ENCODE results near the gene NGB.
"Not testable (repeated sequence)": the region's sequence is repeated elsewhere in the genome, so short reads cannot be mapped to it uniquely, and the experiment has no call there.

Gene NGB

GRCh38 chr14:77296155-77296554, 25.1 kb upstream of the NGB start:
- peaks cover 33% of the 10 kb centered on the region for H3K36me3 ChIP-seq (ENCODE audit: control insufficient read depth, insufficient read depth, low read length)
- H3K9me3 ChIP-seq (ENCODE audit: control insufficient read depth, insufficient read depth, low read length), result no peaks in the 10 kb centered on the region
- H3K27ac ChIP-seq (ENCODE audit: low read depth, low read length), result no peak overlapping the region
- no peak overlapping the region for H3K9ac ChIP-seq (ENCODE audit: low read depth, low read length)
- H3K27me3 ChIP-seq (ENCODE audit: control insufficient read depth, insufficient read depth, low read length), result no peaks in the 10 kb centered on the region
- no peaks in the 10 kb centered on the region for H3K4me1 ChIP-seq (ENCODE audit: control insufficient read depth, insufficient read depth, low read length)
- H3K4me3 ChIP-seq (ENCODE audit: low read depth, low read length), result no peak overlapping the region

GRCh38 chr14:77290705-77291104, 19.7 kb upstream of the NGB start:
- no peak overlapping the region for H3K9ac ChIP-seq (ENCODE audit: low read depth, low read length)
- no peaks in the 10 kb centered on the region for H3K27me3 ChIP-seq (ENCODE audit: control insufficient read depth, insufficient read depth, low read length)
- no peak overlapping the region for H3K27ac ChIP-seq (ENCODE audit: low read depth, low read length)
- H3K9me3 ChIP-seq (ENCODE audit: control insufficient read depth, insufficient read depth, low read length), result no peaks in the 10 kb centered on the region
- no peak overlapping the region for H3K4me3 ChIP-seq (ENCODE audit: low read depth, low read length)
- no peaks in the 10 kb centered on the region for H3K4me1 ChIP-seq (ENCODE audit: control insufficient read depth, insufficient read depth, low read length)
- peaks cover 30% of the 10 kb centered on the region for H3K36me3 ChIP-seq (ENCODE audit: control insufficient read depth, insufficient read depth, low read length)

GRCh38 chr14:77286576-77286975, 15.6 kb upstream of the NGB start:
- H3K4me3 ChIP-seq (ENCODE audit: low read depth, low read length), result no peak overlapping the region
- H3K9ac ChIP-seq (ENCODE audit: low read depth, low read length), result no peak overlapping the region
- no peak overlapping the region for H3K27ac ChIP-seq (ENCODE audit: low read depth, low read length)
- H3K9me3 ChIP-seq (ENCODE audit: control insufficient read depth, insufficient read depth, low read length), result no peaks in the 10 kb centered on the region
- no peaks in the 10 kb centered on the region for H3K27me3 ChIP-seq (ENCODE audit: control insufficient read depth, insufficient read depth, low read length)
- peaks cover 52% of the 10 kb centered on the region for H3K36me3 ChIP-seq (ENCODE audit: control insufficient read depth, insufficient read depth, low read length)
- no peaks in the 10 kb centered on the region for H3K4me1 ChIP-seq (ENCODE audit: control insufficient read depth, insufficient read depth, low read length)

GRCh38 chr14:77284466-77284865, 13.5 kb upstream of the NGB start:
- Histone ChIP-seq H3K4me3 (ENCODE audit: low read depth, low read length) (no peak overlapping the region), H3K36me3 (ENCODE audit: control insufficient read depth, insufficient read depth, low read length) (peaks cover 63% of the 10 kb centered on the region), H3K4me1 (ENCODE audit: control insufficient read depth, insufficient read depth, low read length) (no peaks in the 10 kb centered on the region), H3K9me3 (ENCODE audit: control insufficient read depth, insufficient read depth, low read length) (no peaks in the 10 kb centered on the region), H3K27me3 (ENCODE audit: control insufficient read depth, insufficient read depth, low read length) (no peaks in the 10 kb centered on the region), H3K27ac (ENCODE audit: low read depth, low read length) (no peak overlapping the region), H3K9ac (ENCODE audit: low read depth, low read length) (no peak overlapping the region)

GRCh38 chr14:77284066-77284465, 13.1 kb upstream of the NGB start:
- Histone ChIP-seq H3K4me1 (ENCODE audit: control insufficient read depth, insufficient read depth, low read length) (no peaks in the 10 kb centered on the region), H3K36me3 (ENCODE audit: control insufficient read depth, insufficient read depth, low read length) (peaks cover 67% of the 10 kb centered on the region), H3K4me3 (ENCODE audit: low read depth, low read length) (no peak overlapping the region), H3K9ac (ENCODE audit: low read depth, low read length) (no peak overlapping the region), H3K27me3 (ENCODE audit: control insufficient read depth, insufficient read depth, low read length) (no peaks in the 10 kb centered on the region), H3K27ac (ENCODE audit: low read depth, low read length) (no peak overlapping the region), H3K9me3 (ENCODE audit: control insufficient read depth, insufficient read depth, low read length) (no peaks in the 10 kb centered on the region)

GRCh38 chr14:77281852-77282410, 10.9 kb upstream of the NGB start:
- Histone ChIP-seq H3K9ac (ENCODE audit: low read depth, low read length) (no peak overlapping the region), H3K9me3 (ENCODE audit: control insufficient read depth, insufficient read depth, low read length) (no peaks in the 10 kb centered on the region), H3K4me3 (ENCODE audit: low read depth, low read length) (no peak overlapping the region), H3K4me1 (ENCODE audit: control insufficient read depth, insufficient read depth, low read length) (no peaks in the 10 kb centered on the region), H3K27ac (ENCODE audit: low read depth, low read length) (no peak overlapping the region), H3K36me3 (ENCODE audit: control insufficient read depth, insufficient read depth, low read length) (peaks cover 73% of the 10 kb centered on the region), H3K27me3 (ENCODE audit: control insufficient read depth, insufficient read depth, low read length) (no peaks in the 10 kb centered on the region)

- not testable (repeated sequence) for H3K27ac ChIP-seq (ENCODE audit: low read depth, low read length); H3K4me1 ChIP-seq (ENCODE audit: control insufficient read depth, insufficient read depth, low read length); H3K27me3 ChIP-seq (ENCODE audit: control insufficient read depth, insufficient read depth, low read length); H3K9me3 ChIP-seq (ENCODE audit: control insufficient read depth, insufficient read depth, low read length); H3K4me3 ChIP-seq (ENCODE audit: low read depth, low read length); H3K9ac ChIP-seq (ENCODE audit: low read depth, low read length)
- peaks cover 63% of the 10 kb centered on the region for H3K36me3 ChIP-seq (ENCODE audit: control insufficient read depth, insufficient read depth, low read length)
Measured at GRCh38 chr14:77280921-77281320, 9.9 kb upstream of the NGB start.

- Histone ChIP-seq H3K4me3 (ENCODE audit: low read depth, low read length) (no peak overlapping the region), H3K4me1 (ENCODE audit: control insufficient read depth, insufficient read depth, low read length) (0 out of 2 replicates have a peak, but pooled peaks cover 3% of the 10 kb centered on the region), H3K36me3 (ENCODE audit: control insufficient read depth, insufficient read depth, low read length) (peaks cover 52% of the 10 kb centered on the region), H3K27me3 (ENCODE audit: control insufficient read depth, insufficient read depth, low read length) (no peaks in the 10 kb centered on the region), H3K9me3 (ENCODE audit: control insufficient read depth, insufficient read depth, low read length) (no peaks in the 10 kb centered on the region), H3K9ac (ENCODE audit: low read depth, low read length) (no peak overlapping the region), H3K27ac (ENCODE audit: low read depth, low read length) (no peak overlapping the region)
Measured at GRCh38 chr14:77279719-77280118, 8.7 kb upstream of the NGB start.

- no peak overlapping the region for H3K9ac ChIP-seq (ENCODE audit: low read depth, low read length)
- no peaks in the 10 kb centered on the region for H3K27me3 ChIP-seq (ENCODE audit: control insufficient read depth, insufficient read depth, low read length)
- no peak overlapping the region for H3K4me3 ChIP-seq (ENCODE audit: low read depth, low read length)
- no peak overlapping the region for H3K27ac ChIP-seq (ENCODE audit: low read depth, low read length)
- no peaks in the 10 kb centered on the region for H3K9me3 ChIP-seq (ENCODE audit: control insufficient read depth, insufficient read depth, low read length)
- H3K36me3 ChIP-seq (ENCODE audit: control insufficient read depth, insufficient read depth, low read length), result peaks cover 42% of the 10 kb centered on the region
- 0 out of 2 replicates have a peak, but pooled peaks cover 3% of the 10 kb centered on the region for H3K4me1 ChIP-seq (ENCODE audit: control insufficient read depth, insufficient read depth, low read length)
Measured at GRCh38 chr14:77278461-77279230, 7.6 kb upstream of the NGB start.

GRCh38 chr14:77276959-77277358, 6.0 kb upstream of the NGB start:
- Histone ChIP-seq H3K4me3 (ENCODE audit: low read depth, low read length) (no peak overlapping the region), H3K9me3 (ENCODE audit: control insufficient read depth, insufficient read depth, low read length) (no peaks in the 10 kb centered on the region), H3K4me1 (ENCODE audit: control insufficient read depth, insufficient read depth, low read length) (0 out of 2 replicates have a peak, but pooled peaks cover 3% of the 10 kb centered on the region), H3K36me3 (ENCODE audit: control insufficient read depth, insufficient read depth, low read length) (peaks cover 30% of the 10 kb centered on the region; the same call in 1 of the 2 replicates), H3K27me3 (ENCODE audit: control insufficient read depth, insufficient read depth, low read length) (peaks cover 12% of the 10 kb centered on the region), H3K9ac (ENCODE audit: low read depth, low read length) (no peak overlapping the region), H3K27ac (ENCODE audit: low read depth, low read length) (no peak overlapping the region)

GRCh38 chr14:77276295-77276935, 5.4 kb upstream of the NGB start:
- Histone ChIP-seq H3K4me1 (ENCODE audit: control insufficient read depth, insufficient read depth, low read length) (peaks cover 4% of the 10 kb centered on the region; the same call in 1 of the 2 replicates), H3K9me3 (ENCODE audit: control insufficient read depth, insufficient read depth, low read length) (no peaks in the 10 kb centered on the region), H3K36me3 (ENCODE audit: control insufficient read depth, insufficient read depth, low read length) (peaks cover 28% of the 10 kb centered on the region; the same call in 1 of the 2 replicates), H3K9ac (ENCODE audit: low read depth, low read length) (no peak overlapping the region), H3K27me3 (ENCODE audit: control insufficient read depth, insufficient read depth, low read length) (peaks cover 17% of the 10 kb centered on the region), H3K4me3 (ENCODE audit: low read depth, low read length) (no peak overlapping the region), H3K27ac (ENCODE audit: low read depth, low read length) (no peak overlapping the region)

All from HUES48 (cell line).